WTC11 (cell line): ENCODE data around the gene ZSCAN32. TPM values are rescaled to one million over a fixed set of nuclear protein-coding genes. Genes with fewer than 3 reads are reported as not detected.

Experiments
- ATAC-seq: fragments of 200-7000 bp; cut with Tn5 transposase; 2 replicates; pipeline ENCODE4 v1.10.0; 2021; ENCODE audit warnings: mild to moderate bottlenecking, moderate library complexity
- CTCF ChIA-PET: fragments of 300-600 bp; sonication (Branson Sonifier 250); formaldehyde crosslinking; loops from one replicate; lab custom pipeline; 2021; ENCODE audit warnings: antibody characterized with exemption; lab: Charles Lee
- POLR2A ChIA-PET: fragments of 350-600 bp; sonication (Branson Sonifier 250); formaldehyde crosslinking; loops from one replicate; lab custom pipeline; 2021; ENCODE audit warnings: antibody characterized with exemption; lab: Charles Lee
- DNase-seq: peaks from one replicate; pipeline ENCODE4 v3.0.0; 2021; ENCODE audit warnings: low spot score
- H3K27ac Mint-ChIP-seq: 2 replicates; pipeline ENCODE4 v1.8.0; 2021; ENCODE audit warnings: mixed read lengths
- H3K27me3 Mint-ChIP-seq: 2 replicates; pipeline ENCODE4 v1.8.0; 2021; ENCODE audit warnings: low read depth, mild to moderate bottlenecking, moderate library complexity, mixed read lengths
- H3K36me3 Mint-ChIP-seq: 2 replicates; pipeline ENCODE4 v1.8.0; 2021; ENCODE audit warnings: mixed read lengths
- H3K4me1 Mint-ChIP-seq: 2 replicates; pipeline ENCODE4 v1.8.0; 2022; ENCODE audit warnings: mixed read lengths
- H3K4me3 Mint-ChIP-seq: 2 replicates; pipeline ENCODE4 v1.8.0; 2021; ENCODE audit warnings: mild to moderate bottlenecking, moderate library complexity, mixed read lengths
- H3K9me3 Mint-ChIP-seq: 2 replicates; pipeline ENCODE4 v1.8.0; 2021; ENCODE audit warnings: mixed read lengths
- ATF3 ChIP-seq: sonication (generic); formaldehyde crosslinking; conservative IDR thresholded peaks from 2 replicates; pipeline ENCODE4 v1.8.1; 2022; ENCODE audit warnings: mild to moderate bottlenecking, missing genetic modification reagents
- CTCF ChIP-seq: fragments of 200-600 bp; IDR thresholded peaks from 2 replicates; pipeline ENCODE4 v1.8.0; 2022; ENCODE audit warnings: antibody characterized with exemption
- ELF4 ChIP-seq: sonication (generic); formaldehyde crosslinking; IDR thresholded peaks from 2 replicates; pipeline ENCODE4 v1.8.1; 2022; ENCODE audit warnings: low read depth, mild to moderate bottlenecking, moderate library complexity, missing genetic modification reagents
- GABPB1 ChIP-seq: sonication (generic); formaldehyde crosslinking; IDR thresholded peaks from 2 replicates; pipeline ENCODE4 v1.8.1; 2023; ENCODE audit warnings: mild to moderate bottlenecking, missing genetic modification reagents
- HMGXB4 ChIP-seq: sonication (generic); formaldehyde crosslinking; IDR thresholded peaks from 2 replicates; pipeline ENCODE4 v1.8.1; 2023; ENCODE audit warnings: mild to moderate bottlenecking, moderate library complexity, missing genetic modification reagents
- IRF2 ChIP-seq: sonication (generic); formaldehyde crosslinking; IDR thresholded peaks from 2 replicates; pipeline ENCODE4 v1.8.0; 2022; ENCODE audit warnings: low read depth, missing genetic modification reagents, borderline replicate concordance
- RELA ChIP-seq: sonication (generic); formaldehyde crosslinking; IDR thresholded peaks from 2 replicates; pipeline ENCODE4 v1.8.1; 2022; ENCODE audit warnings: missing genetic modification reagents, mild to moderate bottlenecking, borderline replicate concordance
- ZNF138 ChIP-seq: sonication (generic); formaldehyde crosslinking; conservative IDR thresholded peaks from 2 replicates; pipeline ENCODE4 v1.8.1; 2022; ENCODE audit warnings: mild to moderate bottlenecking, moderate library complexity, missing genetic modification reagents
- total RNA-seq: library from RNA; stranded (reverse); gene quantifications from 3 replicates; pipeline ENCODE4 v1.2.3, GENCODE V29; 2021
- TF ChIP-seq, protein P1 (sequence below): sonication (generic); formaldehyde crosslinking; conservative IDR thresholded peaks from 2 replicates; pipeline ENCODE4 v1.8.1; 2023; ENCODE audit warnings: mild to moderate bottlenecking, low read depth, missing genetic modification reagents, moderate library complexity
- TF ChIP-seq, protein P2 (sequence below): sonication (generic); formaldehyde crosslinking; IDR thresholded peaks from 2 replicates; pipeline ENCODE4 v1.8.1; 2022; ENCODE audit warnings: low read depth, missing genetic modification reagents, borderline replicate concordance
- TF ChIP-seq, protein P3 (sequence below): sonication (generic); formaldehyde crosslinking; IDR thresholded peaks from 2 replicates; pipeline ENCODE4 v1.8.0; 2023; ENCODE audit warnings: mild to moderate bottlenecking, missing genetic modification reagents
- TF ChIP-seq, protein P4 (sequence below): fragments of 250-450 bp; sonication (Bioruptor Pico); IDR thresholded peaks from 2 replicates; pipeline ENCODE4 v1.9.0; 2021; ENCODE audit warnings: mild to moderate bottlenecking

The ZSCAN32 gene
- total RNA-seq, 1 experiment from 2014 or later = 16.7 TPM

GRCh38 chr16:3369073-3369472 lies 31.7 kb downstream of the ZSCAN32 start:
- no peak overlapping the region for H3K27ac Mint-ChIP-seq
- H3K27me3 Mint-ChIP-seq = peaks cover 19% of the 10 kb centered on the region
- ATAC-seq (no peak), DNase-seq (no peak)
- POLR2A ChIA-PET = no interaction called here
- no peak for TF ChIP-seq ELF4 (CRISPR knock-in tag)
- no peak for TF ChIP-seq ATF3 (CRISPR knock-in tag)
- TF ChIP-seq, protein P1, sequence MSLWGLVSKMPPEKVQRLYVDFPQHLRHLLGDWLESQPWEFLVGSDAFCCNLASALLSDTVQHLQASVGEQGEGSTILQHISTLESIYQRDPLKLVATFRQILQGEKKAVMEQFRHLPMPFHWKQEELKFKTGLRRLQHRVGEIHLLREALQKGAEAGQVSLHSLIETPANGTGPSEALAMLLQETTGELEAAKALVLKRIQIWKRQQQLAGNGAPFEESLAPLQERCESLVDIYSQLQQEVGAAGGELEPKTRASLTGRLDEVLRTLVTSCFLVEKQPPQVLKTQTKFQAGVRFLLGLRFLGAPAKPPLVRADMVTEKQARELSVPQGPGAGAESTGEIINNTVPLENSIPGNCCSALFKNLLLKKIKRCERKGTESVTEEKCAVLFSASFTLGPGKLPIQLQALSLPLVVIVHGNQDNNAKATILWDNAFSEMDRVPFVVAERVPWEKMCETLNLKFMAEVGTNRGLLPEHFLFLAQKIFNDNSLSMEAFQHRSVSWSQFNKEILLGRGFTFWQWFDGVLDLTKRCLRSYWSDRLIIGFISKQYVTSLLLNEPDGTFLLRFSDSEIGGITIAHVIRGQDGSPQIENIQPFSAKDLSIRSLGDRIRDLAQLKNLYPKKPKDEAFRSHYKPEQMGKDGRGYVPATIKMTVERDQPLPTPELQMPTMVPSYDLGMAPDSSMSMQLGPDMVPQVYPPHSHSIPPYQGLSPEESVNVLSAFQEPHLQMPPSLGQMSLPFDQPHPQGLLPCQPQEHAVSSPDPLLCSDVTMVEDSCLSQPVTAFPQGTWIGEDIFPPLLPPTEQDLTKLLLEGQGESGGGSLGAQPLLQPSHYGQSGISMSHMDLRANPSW = no peak
- no peak for TF ChIP-seq CTCF
- TF ChIP-seq, protein P2, sequence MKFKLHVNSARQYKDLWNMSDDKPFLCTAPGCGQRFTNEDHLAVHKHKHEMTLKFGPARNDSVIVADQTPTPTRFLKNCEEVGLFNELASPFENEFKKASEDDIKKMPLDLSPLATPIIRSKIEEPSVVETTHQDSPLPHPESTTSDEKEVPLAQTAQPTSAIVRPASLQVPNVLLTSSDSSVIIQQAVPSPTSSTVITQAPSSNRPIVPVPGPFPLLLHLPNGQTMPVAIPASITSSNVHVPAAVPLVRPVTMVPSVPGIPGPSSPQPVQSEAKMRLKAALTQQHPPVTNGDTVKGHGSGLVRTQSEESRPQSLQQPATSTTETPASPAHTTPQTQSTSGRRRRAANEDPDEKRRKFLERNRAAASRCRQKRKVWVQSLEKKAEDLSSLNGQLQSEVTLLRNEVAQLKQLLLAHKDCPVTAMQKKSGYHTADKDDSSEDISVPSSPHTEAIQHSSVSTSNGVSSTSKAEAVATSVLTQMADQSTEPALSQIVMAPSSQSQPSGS = no peak
- TF ChIP-seq, protein P3, sequence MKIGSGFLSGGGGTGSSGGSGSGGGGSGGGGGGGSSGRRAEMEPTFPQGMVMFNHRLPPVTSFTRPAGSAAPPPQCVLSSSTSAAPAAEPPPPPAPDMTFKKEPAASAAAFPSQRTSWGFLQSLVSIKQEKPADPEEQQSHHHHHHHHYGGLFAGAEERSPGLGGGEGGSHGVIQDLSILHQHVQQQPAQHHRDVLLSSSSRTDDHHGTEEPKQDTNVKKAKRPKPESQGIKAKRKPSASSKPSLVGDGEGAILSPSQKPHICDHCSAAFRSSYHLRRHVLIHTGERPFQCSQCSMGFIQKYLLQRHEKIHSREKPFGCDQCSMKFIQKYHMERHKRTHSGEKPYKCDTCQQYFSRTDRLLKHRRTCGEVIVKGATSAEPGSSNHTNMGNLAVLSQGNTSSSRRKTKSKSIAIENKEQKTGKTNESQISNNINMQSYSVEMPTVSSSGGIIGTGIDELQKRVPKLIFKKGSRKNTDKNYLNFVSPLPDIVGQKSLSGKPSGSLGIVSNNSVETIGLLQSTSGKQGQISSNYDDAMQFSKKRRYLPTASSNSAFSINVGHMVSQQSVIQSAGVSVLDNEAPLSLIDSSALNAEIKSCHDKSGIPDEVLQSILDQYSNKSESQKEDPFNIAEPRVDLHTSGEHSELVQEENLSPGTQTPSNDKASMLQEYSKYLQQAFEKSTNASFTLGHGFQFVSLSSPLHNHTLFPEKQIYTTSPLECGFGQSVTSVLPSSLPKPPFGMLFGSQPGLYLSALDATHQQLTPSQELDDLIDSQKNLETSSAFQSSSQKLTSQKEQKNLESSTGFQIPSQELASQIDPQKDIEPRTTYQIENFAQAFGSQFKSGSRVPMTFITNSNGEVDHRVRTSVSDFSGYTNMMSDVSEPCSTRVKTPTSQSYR (CRISPR knock-in tag) = no peak
- TF ChIP-seq, protein P4, sequence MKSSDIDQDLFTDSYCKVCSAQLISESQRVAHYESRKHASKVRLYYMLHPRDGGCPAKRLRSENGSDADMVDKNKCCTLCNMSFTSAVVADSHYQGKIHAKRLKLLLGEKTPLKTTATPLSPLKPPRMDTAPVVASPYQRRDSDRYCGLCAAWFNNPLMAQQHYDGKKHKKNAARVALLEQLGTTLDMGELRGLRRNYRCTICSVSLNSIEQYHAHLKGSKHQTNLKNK = no peak
- no peak for TF ChIP-seq HMGXB4 (CRISPR knock-in tag)
- no peaks in the 10 kb centered on the region; the same call in 1 of the 2 replicates for H3K36me3 Mint-ChIP-seq
- CTCF ChIA-PET = no interaction called here
- H3K4me1 Mint-ChIP-seq = no peaks in the 10 kb centered on the region
- H3K9me3 Mint-ChIP-seq = peaks cover 25% of the 10 kb centered on the region
- no peak overlapping the region for H3K4me3 Mint-ChIP-seq

- Mint-ChIP-seq H3K36me3 (no peaks in the 10 kb centered on the region; the same call in 1 of the 2 replicates), H3K27ac (no peak overlapping the region), H3K27me3 (peaks cover 26% of the 10 kb centered on the region), H3K4me3 (no peak overlapping the region; the same call in 1 of the 2 replicates), H3K4me1 (no peaks in the 10 kb centered on the region), H3K9me3 (peaks cover 33% of the 10 kb centered on the region)
- ChIA-PET POLR2A (no interaction called here), CTCF (no interaction called here)
- ATAC-seq (peak; percentile 58), DNase-seq (peak; percentile 29)
- TF ChIP-seq IRF2 (CRISPR knock-in tag) = no peak
- no peak for TF ChIP-seq ZNF138 (CRISPR knock-in tag)
- TF ChIP-seq RELA (CRISPR knock-in tag) = no peak
- peak; percentile 82 for TF ChIP-seq GABPB1 (CRISPR knock-in tag)
Measured at GRCh38 chr16:3364774-3365427, 35.9 kb downstream of the ZSCAN32 start.
